NB4 (cell line): ENCODE measurements around the gene RNU4-1.

Experiments used
- DNase-seq: peaks from one replicate; pipeline ENCODE4 v3.0.0; 2010; ENCODE audit warnings: low read depth
- H3K4me3 ChIP-seq: one replicate; pipeline ENCODE4 v1.5.1; 2011; ENCODE audit warnings: mild to moderate bottlenecking, low read depth, low read length, moderate library complexity
- CTCF ChIP-seq: IDR thresholded peaks from one replicate; pipeline ENCODE4 v1.5.1; 2012; ENCODE audit warnings: low read depth, low read length
- MAX ChIP-seq: IDR thresholded peaks from 2 replicates; pipeline ENCODE4 v1.6.1; 2011; ENCODE audit warnings: low read depth, low read length
- MYC ChIP-seq: IDR thresholded peaks from 2 replicates; pipeline ENCODE4 v1.6.1; 2011; ENCODE audit warnings: low read depth, low read length
- POLR2A ChIP-seq: IDR thresholded peaks from 2 replicates; pipeline ENCODE4 v1.6.1; 2011; ENCODE audit warnings: mild to moderate bottlenecking; ENCODE audit not compliant: insufficient read length; ENCODE audit errors: extremely low read depth

RNU4-1 gene

GRCh38 chr12:120266180-120266870 is 26.7 kb downstream of the RNU4-1 start:
- H3K4me3 ChIP-seq = peak overlapping the region; percentile 25
- DNase-seq = no peak
- no peak for TF ChIP-seq CTCF
- no peak for TF ChIP-seq POLR2A
- no peak for TF ChIP-seq MYC
- no peak for TF ChIP-seq MAX

GRCh38 chr12:120265473-120266179 is 27.4 kb downstream of the RNU4-1 start, which contains the start of gene PXN:
TSS of gene PXN (minus strand) at chr12:120265730. CDS start at chr12:120265629, 101 bp downstream.
- DNase-seq = peak; percentile 86
- peak within 1 kb of the TSS; percentile 37 for H3K4me3 ChIP-seq
- TF ChIP-seq CTCF (peak; percentile 69), POLR2A (peak; percentile 48), MYC (0 out of 2 replicates have a peak, but pooled peaks have one; percentile 24), MAX (peak; percentile 51; the same call in 1 of the 2 replicates)

GRCh38 chr12:120264904-120265472 is 28.0 kb downstream of the RNU4-1 start:
- TF ChIP-seq MYC (no peak), MAX (no peak), POLR2A (no peak), CTCF (no peak)
- DNase-seq = no peak
- H3K4me3 ChIP-seq = peak overlapping the region; percentile 37

GRCh38 chr12:120264086-120264903 is 28.7 kb downstream of the RNU4-1 start:
- no peak overlapping the region for H3K4me3 ChIP-seq
- no peak for DNase-seq
- TF ChIP-seq CTCF (no peak), MYC (no peak), POLR2A (no peak), MAX (no peak)

GRCh38 chr12:120263748-120264085 is 29.3 kb downstream of the RNU4-1 start:
- no peak for DNase-seq
- no peak overlapping the region for H3K4me3 ChIP-seq
- TF ChIP-seq MAX = no peak
- TF ChIP-seq POLR2A = no peak
- TF ChIP-seq MYC = no peak
- no peak for TF ChIP-seq CTCF
